ENCODE data around the gene BRD2.

DNA sequence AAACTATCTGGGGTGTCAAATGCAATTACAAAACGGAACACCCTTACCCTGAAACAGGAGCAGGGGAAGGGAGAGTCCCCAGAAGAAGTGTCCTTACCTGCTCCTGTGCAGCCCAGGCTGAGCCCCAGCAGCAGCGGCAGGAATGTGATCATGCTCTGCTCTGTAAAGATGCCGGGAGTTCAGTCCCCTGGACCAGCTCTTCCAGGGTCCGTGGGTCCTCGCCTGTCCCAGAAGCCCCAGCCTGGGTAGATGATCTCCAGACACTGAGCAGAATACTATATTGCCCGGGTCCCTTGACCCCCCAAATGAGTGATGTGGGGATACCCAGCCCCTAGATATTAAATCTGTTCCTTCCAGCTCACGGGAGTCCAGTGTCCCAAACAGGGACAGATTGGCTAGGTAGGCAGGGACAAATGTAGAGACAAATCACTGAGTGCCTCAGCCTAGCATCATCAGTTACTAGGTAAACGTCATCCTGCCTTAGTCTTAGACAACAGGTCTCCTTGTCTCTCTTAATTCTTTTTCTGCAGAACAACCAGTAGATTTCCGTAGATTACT lies 27.7 kb upstream of the BRD2 start, which contains the start of gene HLA-DMB:
- peak in 1 of 6 experiments; percentile 21 for TF ChIP-seq CTCF (IDR thresholded peaks at IDR 0.05)
- TF ChIP-seq POLR2A (IDR thresholded peaks at IDR 0.05): peak in 2 of 4 donors; percentile 29 to 84
- peak in 1 of 2 donors; percentile 11 for TF ChIP-seq POLR2AphosphoS5 (IDR thresholded peaks at IDR 0.05)
- no peak for TF ChIP-seq EP300 (IDR thresholded peaks at IDR 0.05)

All from upper lobe of left lung (tissue), 4 donors.